Fibroblast of skin of back (primary cell): ENCODE measurements around the gene CGRRF1. TPM values are rescaled to one million over a fixed set of nuclear protein-coding genes. Genes with fewer than 3 reads are reported as not detected.

Experiments
- DNase-seq: peaks from one replicate; pipeline ENCODE4 v3.0.0-alpha.2; 2013
- polyA plus RNA-seq, 2 experiments: library from polyadenylated mRNA; unstranded; fragments of 120-200 nt; gene quantifications; one replicate each; pipeline ENCODE4 v1.2.1, GENCODE V29; 2013; ENCODE audit not compliant: insufficient read length in 2 of 2

CGRRF1 gene
- polyA plus RNA-seq (2013, experiment 1 of 2; ENCODE audit: insufficient read length): 15.6 TPM
- polyA plus RNA-seq (2013, experiment 2 of 2; ENCODE audit: insufficient read length): 14.4 TPM

DNA sequence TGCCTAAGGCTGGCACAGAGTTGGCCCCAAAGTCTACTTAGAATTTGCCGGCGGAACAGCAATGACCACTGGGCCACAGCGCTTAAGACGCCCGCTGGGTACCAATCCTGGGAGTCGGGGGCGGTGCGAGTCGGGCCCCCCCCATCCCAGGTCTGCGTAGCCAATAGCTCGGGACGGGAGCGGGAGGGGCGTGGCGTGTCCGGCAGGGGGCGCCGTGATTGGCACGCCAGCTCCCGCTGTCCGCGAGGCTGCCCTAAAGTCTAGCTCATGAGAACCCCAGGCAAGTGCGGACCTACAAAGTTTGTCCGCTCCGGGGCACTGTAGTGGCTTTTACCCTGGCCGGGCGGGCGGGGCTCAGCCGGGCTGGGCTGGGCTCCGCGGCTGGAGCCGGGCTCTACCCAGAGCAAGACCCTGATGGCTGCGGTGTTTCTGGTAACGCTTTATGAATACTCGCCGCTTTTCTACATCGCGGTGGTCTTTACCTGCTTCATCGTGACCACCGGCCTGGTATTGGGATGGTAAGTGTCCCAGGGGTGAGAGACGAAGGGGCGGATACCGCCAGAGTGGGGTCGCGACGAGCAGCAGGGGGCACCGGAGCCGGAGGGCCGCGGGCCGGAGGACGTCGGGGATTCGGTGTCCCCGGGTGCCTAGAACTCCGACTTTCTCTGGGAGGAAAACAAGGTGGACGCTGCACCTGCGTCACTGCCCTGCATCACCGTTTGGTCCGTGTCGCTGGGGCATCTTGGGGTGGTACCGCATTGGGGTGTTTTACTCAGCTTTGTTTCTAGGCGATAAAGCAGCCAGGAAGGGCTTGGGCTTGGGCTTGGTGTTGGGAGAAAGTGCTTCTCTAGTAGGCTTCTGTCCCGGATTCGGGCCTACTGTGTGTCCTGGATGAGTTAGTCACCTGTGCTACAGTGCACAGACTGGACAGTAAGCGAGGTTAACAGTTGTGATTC lies at the start of gene CGRRF1:
Gene CGRRF1 (plus strand): TSS at position 361 of the 956 bp plus-strand sequence. CDS start 54 bp downstream, at position 415.
- DNase-seq: peak; percentile 99

DNA sequence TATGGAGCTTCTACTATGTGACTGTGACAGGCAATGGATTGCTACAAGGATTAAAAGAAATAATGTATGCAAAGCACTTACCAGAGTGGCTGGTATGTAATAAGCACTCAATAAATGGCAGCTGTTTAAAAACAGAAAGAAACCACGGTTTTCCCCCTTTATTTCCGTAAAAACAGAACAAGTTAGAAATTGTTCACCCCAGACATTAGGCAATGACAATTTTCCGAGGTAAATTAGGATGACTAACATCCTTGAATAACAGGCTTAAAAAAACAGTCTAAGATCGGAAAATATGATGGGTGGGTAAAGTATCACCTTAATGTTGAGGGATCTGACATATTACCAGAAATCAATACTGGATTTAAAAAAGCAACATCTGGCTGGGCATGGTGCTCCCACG lies 47.7 kb upstream of the CGRRF1 start:
- no peak for DNase-seq

DNA sequence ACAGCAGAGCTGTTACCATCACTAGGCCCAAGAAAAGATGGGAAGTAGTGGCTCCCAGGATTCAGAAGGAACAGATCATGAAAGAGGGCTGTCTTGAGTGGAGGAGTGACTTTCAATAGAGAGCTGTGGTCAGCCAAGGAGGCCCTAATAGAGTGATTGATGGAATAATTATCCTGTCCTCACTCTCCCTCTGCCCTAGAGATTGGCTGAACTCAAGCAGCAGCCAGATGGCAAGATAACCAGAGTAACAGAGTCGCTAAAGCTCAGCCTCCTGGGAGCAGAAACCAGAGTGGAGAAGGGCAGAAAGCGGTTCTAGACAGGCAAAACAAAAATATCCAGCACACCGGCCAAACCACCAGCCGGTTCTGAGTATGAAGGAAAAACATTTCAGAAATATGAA lies 44.1 kb upstream of the CGRRF1 start:
- DNase-seq: no peak

GRCh38 chr14:54467280-54467679 lies 42.4 kb upstream of the CGRRF1 start:
- DNase-seq: no peak

DNA sequence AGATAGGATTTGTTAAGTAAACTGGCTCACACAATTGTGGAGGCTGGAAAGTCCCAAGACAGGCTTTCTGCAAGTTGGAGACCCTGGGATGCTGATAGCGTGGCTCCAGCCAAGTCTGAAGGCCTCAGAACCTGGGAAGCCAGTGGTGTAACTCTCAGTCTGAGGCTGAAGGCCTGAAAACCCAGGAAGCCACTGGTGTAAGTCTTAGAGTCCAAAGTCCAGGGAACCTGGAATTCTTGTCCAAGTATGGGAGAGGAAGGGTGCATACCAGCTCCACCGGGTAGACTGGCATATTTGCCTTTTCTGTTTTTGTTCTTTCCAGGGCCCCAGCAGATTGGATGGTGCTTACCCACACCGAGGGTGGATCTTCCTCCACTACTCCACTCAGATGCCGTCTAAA lies 39.0 kb upstream of the CGRRF1 start:
- no peak for DNase-seq

DNA sequence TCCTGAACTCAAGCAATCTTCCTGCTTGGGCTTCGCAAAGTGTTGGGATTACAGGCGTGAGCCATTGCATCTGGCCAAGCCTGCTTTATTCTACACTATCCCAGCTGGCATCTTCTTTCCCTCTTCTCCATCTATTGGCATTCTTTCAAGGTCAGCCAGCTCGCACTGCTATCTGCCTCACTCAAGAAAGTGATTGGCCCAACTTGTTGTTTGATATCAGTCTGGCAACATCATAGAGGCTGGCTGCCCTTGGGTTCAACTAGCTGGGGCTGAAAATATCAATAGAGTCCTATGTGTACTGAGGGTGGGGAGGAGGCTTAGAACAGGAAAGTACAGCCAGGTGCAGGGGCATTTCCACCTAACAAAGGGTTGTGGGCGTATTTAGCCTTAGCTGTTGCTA lies 38.1 kb upstream of the CGRRF1 start:
- DNase-seq: no peak

DNA sequence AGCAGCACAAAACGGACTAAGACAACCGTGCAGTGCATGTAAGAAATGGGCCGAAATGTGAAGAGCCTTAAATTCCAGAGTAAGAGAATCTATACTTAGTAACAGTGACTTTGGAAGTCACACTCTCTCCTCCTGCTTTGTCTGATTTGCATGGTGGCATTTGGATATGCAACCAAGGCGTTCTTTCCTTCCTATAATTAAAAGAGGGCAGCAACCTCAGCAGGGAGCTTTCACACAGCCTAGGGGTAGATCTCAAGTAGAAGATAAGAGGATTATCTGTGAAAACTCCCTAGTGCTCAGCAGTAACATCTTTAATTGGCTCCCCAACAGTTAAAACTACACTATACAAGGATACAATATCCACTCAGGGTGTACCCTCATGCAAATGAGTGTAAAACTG lies 37.4 kb upstream of the CGRRF1 start:
- DNase-seq: no peak

- DNase-seq: no peak
These were observed 35.4 kb upstream of the CGRRF1 start for GRCh38 chr14:54474232-54474793.

- peak; percentile 9 for DNase-seq
These were observed 34.4 kb upstream of the CGRRF1 start for GRCh38 chr14:54475187-54475899.

DNA sequence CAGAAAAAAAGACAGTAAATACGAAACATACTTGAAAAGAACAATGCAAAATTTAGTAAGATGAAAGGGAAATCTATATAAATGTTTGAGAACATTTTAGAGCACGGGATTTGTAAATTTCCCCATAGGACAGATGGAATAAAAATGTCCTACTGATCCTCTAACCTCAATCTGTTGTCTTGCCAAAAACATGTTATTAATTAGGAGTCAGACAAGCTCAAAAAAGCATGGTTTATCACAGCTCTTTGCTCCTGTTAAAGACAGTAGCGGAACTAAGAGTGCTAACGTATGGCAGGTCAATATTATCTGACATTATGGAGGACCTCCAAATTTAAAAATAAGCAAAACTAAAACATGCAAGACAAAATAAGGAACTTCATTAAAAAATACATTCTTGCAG lies 33.8 kb upstream of the CGRRF1 start:
- DNase-seq: no peak

DNA sequence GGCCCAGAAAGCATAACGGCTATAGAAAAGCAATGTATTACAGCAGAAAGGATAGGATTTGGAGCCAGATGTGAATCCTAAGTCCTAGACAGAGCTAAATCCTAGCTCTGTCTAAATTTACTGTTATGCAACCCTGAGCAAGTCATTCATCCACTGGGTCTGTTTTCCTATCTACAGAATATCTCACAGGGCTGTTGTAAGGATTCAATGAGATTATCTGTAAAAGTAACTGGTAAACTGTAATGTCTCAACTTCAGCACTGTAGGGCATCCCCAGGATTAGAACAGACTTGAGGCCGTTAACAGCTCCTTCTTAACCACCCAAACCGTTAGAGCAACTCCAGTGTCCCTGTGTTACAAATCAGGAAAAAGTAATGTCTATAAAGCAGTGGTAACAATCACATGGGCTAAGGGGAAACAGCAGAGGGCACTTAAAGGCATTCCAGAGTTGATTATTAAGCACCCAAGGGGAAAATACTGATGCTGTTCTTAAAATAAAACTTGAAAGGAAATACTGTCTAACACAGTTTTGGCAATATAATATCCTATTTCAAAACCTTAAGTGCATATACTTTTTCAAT lies 31.0 kb upstream of the CGRRF1 start:
- DNase-seq: no peak

GRCh38 chr14:54480830-54481562 lies 28.7 kb upstream of the CGRRF1 start:
- peak; percentile 25 for DNase-seq

DNA sequence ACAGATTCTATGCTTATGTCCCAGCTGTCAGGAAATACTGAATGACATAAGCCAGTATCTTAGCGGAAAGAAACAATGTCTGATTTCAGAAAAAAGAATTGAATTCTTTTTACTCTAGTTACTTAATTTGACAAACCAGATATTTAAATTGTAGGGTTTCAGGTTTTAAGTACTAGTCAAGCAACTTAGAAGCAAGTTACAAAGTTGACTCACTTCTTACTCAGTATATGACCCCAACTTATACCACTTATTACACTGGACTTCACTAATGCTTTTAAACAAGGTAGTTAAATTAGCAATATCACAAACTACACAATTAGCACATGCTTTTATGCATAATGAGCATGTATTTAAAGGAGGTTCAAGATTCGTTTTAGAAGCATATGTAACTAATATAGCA lies 28.0 kb upstream of the CGRRF1 start:
- no peak for DNase-seq

DNA sequence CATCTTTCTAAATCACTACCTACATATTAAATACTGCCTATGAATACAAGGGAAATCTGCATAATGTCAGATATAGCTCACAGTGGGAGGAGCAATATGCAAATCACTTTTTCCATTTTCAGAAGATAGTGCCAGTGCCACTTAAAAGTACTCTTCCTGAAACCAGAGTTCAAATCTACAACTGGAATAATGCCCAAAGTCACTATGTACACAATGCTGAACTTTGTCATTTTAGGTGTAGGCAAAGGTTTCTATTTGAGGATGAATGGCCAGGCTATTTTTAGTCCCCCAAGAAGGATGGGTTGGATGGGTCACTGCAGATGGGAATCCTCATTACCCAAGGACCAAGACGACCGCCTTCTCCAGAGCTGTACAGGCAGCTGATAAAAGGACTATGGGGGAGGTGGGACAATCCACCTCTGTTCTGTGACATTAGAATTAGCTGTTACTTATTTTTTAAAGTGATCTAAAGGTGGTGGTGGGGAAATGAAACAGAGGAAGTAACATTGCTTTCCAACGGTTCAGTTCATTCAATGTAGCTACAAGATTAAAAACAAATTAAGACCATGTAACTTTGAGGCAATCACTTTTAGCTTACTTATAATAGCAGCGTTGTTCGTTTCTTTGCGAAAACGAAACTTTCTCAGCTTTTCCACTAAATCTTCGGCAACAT lies 26.5 kb upstream of the CGRRF1 start:
- DNase-seq: no peak

DNA sequence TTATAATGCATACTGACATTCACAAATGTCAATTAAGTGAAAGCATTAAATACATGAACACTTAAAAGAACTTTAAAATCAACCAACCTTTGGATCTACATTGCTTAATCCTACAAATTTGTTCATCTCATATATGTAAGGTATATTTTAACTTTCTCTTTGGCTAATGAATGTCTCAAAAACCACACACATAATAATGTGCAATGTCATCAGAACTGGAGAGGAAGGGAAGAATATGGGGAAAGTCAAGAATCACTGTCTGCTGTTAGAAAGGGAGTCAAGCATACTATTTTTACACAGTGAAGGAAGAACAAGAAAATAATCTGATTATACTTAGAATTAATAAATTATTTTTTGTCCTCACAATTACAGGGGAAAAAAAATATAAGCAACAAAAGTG lies 25.9 kb upstream of the CGRRF1 start:
- DNase-seq: no peak

GRCh38 chr14:54486685-54487084 lies 23.0 kb upstream of the CGRRF1 start:
- DNase-seq: no peak

GRCh38 chr14:54487771-54488170 lies 21.9 kb upstream of the CGRRF1 start:
- DNase-seq: peak; percentile 73

DNA sequence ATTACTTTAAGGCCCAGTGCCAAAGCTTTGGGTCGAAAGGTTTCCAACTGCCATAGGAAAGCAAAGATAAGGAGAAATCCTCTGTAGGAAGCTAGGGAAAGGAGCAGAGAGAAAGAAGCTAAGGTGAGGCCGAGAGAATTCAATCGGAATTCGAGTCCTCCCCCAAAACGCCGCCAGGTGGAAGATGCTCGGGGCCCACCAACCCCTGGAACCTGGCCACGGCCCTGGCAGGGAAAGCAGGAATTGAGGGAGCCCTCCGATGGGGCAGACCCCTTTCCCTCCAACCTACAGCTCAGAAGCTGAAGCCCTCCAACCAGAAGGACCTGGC lies 21.4 kb upstream of the CGRRF1 start:
- DNase-seq: no peak

- DNase-seq: peak; percentile 95
These were observed 20.9 kb upstream of the CGRRF1 start, which contains the start of gene GMFB for GRCh38 chr14:54488646-54489317. TSS of gene GMFB (minus strand) at chr14:54488980. CDS start at chr14:54488927, 53 bp downstream.

DNA sequence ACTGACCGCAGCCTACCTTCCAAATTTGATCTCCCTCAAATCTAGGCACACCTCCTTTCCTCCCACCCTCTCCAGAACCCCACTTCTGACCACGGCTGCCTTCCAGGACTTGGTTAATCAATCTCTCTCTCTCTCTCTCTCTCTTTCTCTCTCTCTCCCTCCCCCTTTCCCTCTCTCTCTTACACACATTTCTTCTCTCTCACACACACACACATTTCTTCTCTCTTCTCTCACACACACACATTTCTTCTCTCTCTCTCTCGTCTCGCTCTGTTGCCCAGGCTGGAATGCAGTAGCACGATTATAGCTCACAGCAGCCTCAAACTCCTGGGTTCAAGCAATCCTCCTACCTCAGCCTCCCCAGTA lies 20.4 kb upstream of the CGRRF1 start:
- DNase-seq: no peak
